Prostate gland (tissue), 2 donors: Measurements from ENCODE around the gene PRRT1. TPM values are rescaled to one million over a fixed set of nuclear protein-coding genes. Genes with fewer than 3 reads are reported as not detected.

Experiments
- DNase-seq: peaks from one replicate; pipeline ENCODE4 v3.0.0-alpha.2; 2019; ENCODE audit warnings: low spot score
- H3K27ac ChIP-seq, 2 donors: fragments of 200-600 bp; sonication (generic); 2 replicates each; pipeline ENCODE4 v1.5.1; 2017 to 2019
- H3K27me3 ChIP-seq: fragments of 200-600 bp; sonication (generic); replicated peaks from 2 replicates; pipeline ENCODE4 v1.5.1; 2019; ENCODE audit not compliant: insufficient read depth
- H3K36me3 ChIP-seq, 2 donors: fragments of 200-600 bp; sonication (generic); 1 replicate in 1 of 2; 2 replicates in 1 of 2; pipeline versions ENCODE4 v1.5.1 to v1.8.1; 2017 to 2019
- H3K4me1 ChIP-seq: fragments of 200-600 bp; sonication (generic); replicated peaks from 2 replicates; pipeline ENCODE4 v1.5.1; 2019
- H3K4me3 ChIP-seq, 2 donors: fragments of 200-600 bp; sonication (generic); 2 replicates each; pipeline ENCODE4 v1.5.1; 2017 to 2019
- H3K9me3 ChIP-seq: fragments of 200-600 bp; sonication (generic); 2 replicates; pipeline ENCODE4 v1.5.1; 2017
- CTCF ChIP-seq, 4 experiments: fragments of 200-600 bp in 2 of 4; fragments of 450-650 bp in 2 of 4; sonication (generic) in 2 of 4; IDR thresholded peaks; 1 replicate in 3 of 4; 2 replicates in 1 of 4; pipeline ENCODE4 v1.5.1; 2016 to 2019; ENCODE audit warnings: antibody characterized with exemption in 4 of 4, mild to moderate bottlenecking in 2 of 4, moderate library complexity in 2 of 4
- POLR2A ChIP-seq: fragments of 450-650 bp; IDR thresholded peaks from one replicate; pipeline ENCODE4 v1.6.1; 2016; ENCODE audit warnings: antibody characterized with exemption, mild to moderate bottlenecking
- POLR2AphosphoS5 ChIP-seq: sonication (generic); formaldehyde crosslinking; IDR thresholded peaks from one replicate; pipeline ENCODE4 v1.6.1; 2017; ENCODE audit warnings: antibody characterized with exemption
- WGBS: methylation state at CpG from one replicate; pipeline ENCODE4 v1.1.5; 2018; 5-methylcytosine and 5-hydroxymethylcytosine counted together
- intact Hi-C: fragments of 100-400 bp; cut with DNase I; formaldehyde crosslinking; loops from one replicate; pipeline ENCODE4 v1.14.2; 2022
- total RNA-seq, 2 donors: library from RNA; depleted of rRNA; stranded (reverse); fragments of >200 nt; gene quantifications; one replicate each; pipeline ENCODE4 v1.1.0, GENCODE V29; 2016

PRRT1 gene
- total RNA-seq, 2 donors from 2014 or later, result 0.64 to 7.2 TPM

GRCh38 chr6:32112431-32112980, 39.2 kb downstream of the PRRT1 start:
- DNase-seq, result no peak
- intact Hi-C loops, result no loop called here

GRCh38 chr6:32111424-32112066, 40.2 kb downstream of the PRRT1 start:
- Histone ChIP-seq H3K9me3 (no peaks in the 10 kb centered on the region), H3K27ac (peak overlapping the region in 1 of 2 donors; percentile 20), H3K27me3 (no peaks in the 10 kb centered on the region), H3K36me3 (peaks cover 0 to 10% of the 10 kb centered on the region in 2 donors), H3K4me3 (no peak overlapping the region), H3K4me1 (peaks cover 12% of the 10 kb centered on the region)
- DNase-seq, result no peak
- 50% methylated on average over 7 of the region's 7 CpGs for whole genome bisulfite sequencing
- intact Hi-C loops, result no loop called here
- TF ChIP-seq CTCF (IDR thresholded peaks at IDR 0.05) (no peak), POLR2AphosphoS5 (no peak), POLR2A (no peak)

More at GRCh38 chr6:32112431-32112980, 39.2 kb downstream of the PRRT1 start:
- H3K27ac ChIP-seq, result peak overlapping the region in 1 of 2 donors; percentile 47
- no peak for TF ChIP-seq POLR2A
- no peak for TF ChIP-seq POLR2AphosphoS5
- TF ChIP-seq CTCF (IDR thresholded peaks at IDR 0.05), result no peak
- whole genome bisulfite sequencing, result 58% methylated on average over 9 of the region's 9 CpGs
- no peaks in the 10 kb centered on the region for H3K9me3 ChIP-seq
- H3K4me3 ChIP-seq, result no peak overlapping the region
- peaks cover 12% of the 10 kb centered on the region for H3K4me1 ChIP-seq
- peaks cover 3 to 13% of the 10 kb centered on the region in 2 donors for H3K36me3 ChIP-seq
- H3K27me3 ChIP-seq, result no peaks in the 10 kb centered on the region

- no peak for DNase-seq
- no peak overlapping the region for H3K4me3 ChIP-seq
- intact Hi-C loops, result no loop called here
- TF ChIP-seq POLR2A (no peak), CTCF (IDR thresholded peaks at IDR 0.05) (no peak), POLR2AphosphoS5 (no peak)
- H3K9me3 ChIP-seq, result no peaks in the 10 kb centered on the region
- no peaks in the 10 kb centered on the region for H3K27me3 ChIP-seq
- H3K4me1 ChIP-seq, result peaks cover 12% of the 10 kb centered on the region
- peak overlapping the region in 1 of 2 donors; percentile 35 for H3K27ac ChIP-seq
- WGBS, result 53% methylated on average over 7 of the region's 7 CpGs
- peaks cover 0 to under 1% of the 10 kb centered on the region in 2 donors for H3K36me3 ChIP-seq
These were observed 41.1 kb downstream of the PRRT1 start for GRCh38 chr6:32110632-32111031.

- WGBS, result 61% methylated on average over 6 of the region's 6 CpGs
- no peaks in the 10 kb centered on the region for H3K9me3 ChIP-seq
- DNase-seq, result no peak
- no peak for TF ChIP-seq CTCF (IDR thresholded peaks at IDR 0.05)
- TF ChIP-seq POLR2AphosphoS5, result no peak
- no peak for TF ChIP-seq POLR2A
- H3K36me3 ChIP-seq, result no peaks in the 10 kb centered on the region
- peaks cover 12% of the 10 kb centered on the region for H3K4me1 ChIP-seq
- intact Hi-C loops, result no loop called here
- no peak overlapping the region for H3K4me3 ChIP-seq
- H3K27me3 ChIP-seq, result no peaks in the 10 kb centered on the region
- H3K27ac ChIP-seq, result peak overlapping the region in 1 of 2 donors; percentile 35
These were observed 42.0 kb downstream of the PRRT1 start for GRCh38 chr6:32109765-32110160.
